Putamen (tissue), 1 donor: ENCODE results near the gene DEFB108B.
"Not testable (repeated sequence)": the region's sequence is repeated elsewhere in the genome, so short reads cannot be mapped to it uniquely, and the experiment has no call there.

Experiments
- DNase-seq: peaks from one replicate; pipeline ENCODE4 v3.0.0-alpha.2; 2016; ENCODE audit warnings: low spot score

DEFB108B gene

DNA sequence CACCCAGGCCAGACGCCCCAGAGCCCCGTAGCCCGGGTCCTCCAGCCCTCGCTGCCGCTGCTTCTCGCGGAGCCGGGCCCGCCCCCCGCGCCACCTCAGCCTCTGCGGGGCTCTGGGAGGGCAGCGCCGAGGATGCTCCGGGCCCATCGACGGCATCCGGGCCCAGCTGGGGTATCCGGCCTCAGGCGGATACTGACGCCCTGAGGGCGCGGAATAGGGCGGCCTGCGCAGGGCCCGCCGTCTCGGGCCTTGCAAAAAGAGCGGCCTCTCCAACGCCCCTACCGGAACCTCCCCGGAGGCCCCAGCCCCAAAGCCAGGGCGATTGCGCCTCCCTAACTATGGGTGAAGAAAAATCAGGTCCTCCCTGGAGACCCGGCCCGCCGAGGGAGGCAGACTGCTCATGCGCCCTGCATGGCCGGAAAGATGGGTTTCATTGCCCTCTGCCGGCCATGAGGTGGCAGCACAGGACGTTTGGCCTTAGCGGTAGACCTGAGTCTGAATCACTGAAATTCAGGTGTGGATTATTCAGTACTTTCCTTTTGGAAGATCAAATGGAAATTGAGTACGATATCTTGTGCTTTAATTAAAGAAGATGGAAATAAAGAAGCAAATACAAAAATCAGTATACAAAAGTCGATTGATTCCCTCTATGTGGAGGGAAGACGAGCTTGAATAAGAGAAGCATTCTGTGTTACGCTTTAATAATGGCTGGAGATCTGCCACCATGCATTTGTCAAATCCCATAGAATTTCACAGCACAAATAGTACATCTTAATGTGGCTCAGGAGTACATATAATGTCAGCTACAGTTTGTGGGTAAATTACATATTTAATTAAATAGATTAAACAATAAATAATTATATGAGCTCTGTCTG lies 19.3 kb upstream of the DEFB108B start:
- DNase-seq, result peak; percentile 83

DNA sequence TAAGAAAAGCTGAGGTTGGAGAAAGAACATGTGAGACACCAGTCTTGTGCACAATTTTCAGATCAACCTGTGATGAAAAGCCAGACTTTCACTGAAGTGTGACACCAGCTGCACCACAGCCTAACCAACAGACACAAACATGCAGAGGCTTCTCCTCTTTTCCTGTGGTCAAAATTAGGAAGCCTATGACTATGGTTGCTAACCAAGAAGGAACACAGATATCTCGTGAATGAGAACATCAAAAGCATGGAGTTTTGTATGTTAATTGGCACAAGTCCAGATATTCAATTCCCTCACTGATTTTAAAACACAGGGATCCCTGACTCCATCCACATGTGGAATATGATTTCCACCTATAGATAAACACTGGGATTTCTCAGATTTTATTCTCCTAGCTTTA lies 11.5 kb upstream of the DEFB108B start:
- DNase-seq, result not testable (repeated sequence)

DNA sequence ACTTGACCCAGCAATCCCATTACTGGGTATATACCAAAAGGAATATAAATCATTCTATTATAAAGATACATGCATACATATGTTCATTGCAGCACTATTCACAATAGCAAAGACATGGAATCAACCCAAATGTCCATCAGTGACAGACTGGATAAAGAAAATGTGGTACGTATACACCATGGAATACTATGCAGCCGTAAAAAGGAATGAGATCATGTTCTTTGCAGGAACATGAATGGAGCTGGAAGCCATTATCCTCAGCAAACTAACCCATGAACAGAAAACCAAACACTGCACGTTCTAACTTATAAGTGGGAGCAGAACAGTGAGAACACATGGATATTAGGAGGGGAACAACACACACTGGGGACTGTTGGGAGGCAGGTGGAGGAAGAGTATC lies 3.8 kb upstream of the DEFB108B start:
- DNase-seq, result not testable (repeated sequence)

DNA sequence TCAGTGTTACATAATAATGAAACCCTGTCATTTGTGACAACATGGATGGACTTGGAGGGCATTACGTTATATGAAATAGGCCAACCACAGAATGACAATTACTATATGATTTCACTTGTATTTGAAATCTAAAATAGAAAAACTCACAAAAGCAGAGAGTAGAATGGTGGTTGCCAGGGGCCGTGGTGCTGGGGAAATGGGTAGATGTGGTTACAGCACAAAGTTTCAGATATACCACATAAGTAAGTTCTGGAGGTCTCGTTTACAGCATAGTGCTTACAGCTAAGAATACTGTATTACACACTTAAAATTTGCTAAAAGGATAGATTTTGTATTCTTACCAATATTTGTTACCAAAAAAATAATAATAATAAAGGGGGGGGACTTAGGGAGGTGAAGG lies 3.3 kb upstream of the DEFB108B start:
- DNase-seq, result not testable (repeated sequence)

DNA sequence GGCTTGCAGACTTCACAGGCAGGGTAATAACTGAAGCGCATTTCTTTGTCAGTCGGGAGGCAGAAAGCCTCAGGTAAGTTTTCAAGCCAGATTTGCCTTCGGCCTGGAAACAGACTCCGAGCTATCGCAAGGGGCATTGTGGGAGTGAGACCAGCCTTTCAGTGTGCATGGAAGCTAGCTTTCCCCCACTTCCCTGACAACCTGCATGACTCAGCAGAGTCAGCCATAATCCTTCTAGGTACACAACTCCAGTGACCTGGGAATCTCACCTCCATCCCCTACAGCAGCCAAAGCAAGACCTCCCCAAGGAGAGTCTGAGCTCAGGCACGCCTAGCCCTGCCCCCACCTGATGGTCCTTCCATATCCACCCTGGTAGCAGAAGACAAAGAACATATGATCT lies 9.7 kb downstream of the DEFB108B start:
- not testable (repeated sequence) for DNase-seq

DNA sequence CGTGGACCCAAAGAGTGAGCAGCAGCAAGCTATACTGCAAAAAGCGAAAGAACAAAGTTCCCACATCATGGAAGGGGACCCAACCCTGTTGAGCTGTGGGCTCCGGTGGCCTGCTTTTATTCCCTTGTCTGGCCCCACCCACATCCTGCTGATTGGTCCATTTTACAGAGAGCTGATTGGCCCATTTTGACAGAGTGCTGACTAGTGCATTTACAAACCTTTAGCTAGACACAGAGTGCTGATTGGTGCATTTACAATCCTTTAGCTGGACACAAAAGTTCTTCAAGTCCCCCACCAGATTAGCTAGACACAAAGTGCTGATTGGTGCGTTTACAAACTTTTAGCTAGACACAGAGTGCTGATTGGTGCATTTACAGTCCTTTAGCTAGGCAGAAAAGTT lies 10.4 kb downstream of the DEFB108B start:
- not testable (repeated sequence) for DNase-seq

DNA sequence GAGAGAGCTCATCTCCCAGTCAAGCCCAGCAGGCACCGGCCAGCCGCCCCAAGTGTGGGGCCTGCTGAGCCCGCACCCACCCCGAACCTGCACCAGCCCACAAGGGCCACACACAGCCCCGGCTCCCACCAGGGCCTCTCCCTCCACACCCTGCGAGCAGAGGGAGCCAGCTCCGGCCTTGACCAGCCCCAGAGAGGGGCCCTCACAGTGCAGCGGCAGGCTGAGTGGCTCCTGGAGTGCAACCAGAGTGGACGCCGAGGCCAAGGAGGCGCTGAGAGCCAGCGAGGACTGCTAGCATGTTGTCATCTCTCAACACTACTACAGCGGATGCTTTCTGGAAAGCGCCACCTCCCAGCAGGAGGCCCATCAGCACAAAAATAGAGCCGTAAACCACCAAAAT lies 10.9 kb downstream of the DEFB108B start:
- DNase-seq, result no peak

DNA sequence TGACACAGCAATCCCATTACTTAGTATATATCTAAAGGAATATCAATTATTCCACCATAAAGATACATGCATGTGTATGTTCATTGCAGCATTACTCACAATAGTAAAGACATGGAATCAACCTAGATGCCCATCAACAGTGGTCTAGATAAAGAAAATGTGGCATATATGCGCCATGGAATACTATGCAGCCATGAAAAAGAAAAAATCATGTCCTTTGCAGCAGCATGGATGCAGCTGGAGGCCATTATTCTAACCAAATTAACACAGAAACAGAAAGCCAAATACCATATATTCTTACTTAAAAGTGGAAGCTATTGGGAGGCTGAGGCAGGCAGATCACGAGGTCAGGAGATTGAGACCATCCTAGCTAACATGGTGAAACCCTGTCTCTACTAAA lies 20.9 kb downstream of the DEFB108B start:
- DNase-seq, result not testable (repeated sequence)

DNA sequence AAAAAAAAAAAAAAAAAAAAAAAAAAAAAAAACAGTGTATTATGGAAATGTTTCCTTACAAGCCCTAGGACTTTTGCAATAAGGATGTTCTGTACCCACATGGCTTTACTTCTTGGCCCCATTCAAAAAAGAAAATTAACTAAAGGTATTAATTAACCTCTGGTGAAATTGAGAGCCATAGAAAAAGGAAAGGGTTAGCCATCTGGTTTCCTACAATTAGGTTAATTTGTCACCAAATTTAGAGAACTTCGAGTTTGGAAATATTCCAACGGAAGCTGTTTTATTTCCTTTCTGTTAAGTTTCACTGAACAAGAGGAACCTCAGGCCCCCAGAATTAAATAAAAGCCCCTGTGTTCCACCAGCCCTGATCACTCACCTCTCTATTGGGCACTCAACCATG lies 22.9 kb downstream of the DEFB108B start:
- DNase-seq, result not testable (repeated sequence)

DNA sequence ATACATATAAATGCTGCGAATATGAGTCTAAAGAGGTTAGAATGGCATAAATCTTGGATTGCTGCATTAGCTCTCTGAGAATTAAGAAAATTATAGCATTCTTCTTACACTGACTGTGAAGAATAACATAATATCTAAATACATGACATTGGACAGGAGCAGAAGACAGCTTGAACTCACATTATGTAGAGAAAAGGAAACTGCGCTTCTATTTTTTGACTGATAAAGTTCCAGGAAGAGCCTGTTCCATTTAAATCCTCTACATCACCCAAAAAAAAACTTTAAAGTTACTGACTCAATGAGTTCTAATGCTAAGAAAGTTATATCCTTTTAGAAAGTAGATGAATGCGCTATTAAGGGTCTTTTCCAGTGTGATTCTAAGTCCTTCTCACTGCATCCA lies 27.8 kb downstream of the DEFB108B start:
- not testable (repeated sequence) for DNase-seq

DNA sequence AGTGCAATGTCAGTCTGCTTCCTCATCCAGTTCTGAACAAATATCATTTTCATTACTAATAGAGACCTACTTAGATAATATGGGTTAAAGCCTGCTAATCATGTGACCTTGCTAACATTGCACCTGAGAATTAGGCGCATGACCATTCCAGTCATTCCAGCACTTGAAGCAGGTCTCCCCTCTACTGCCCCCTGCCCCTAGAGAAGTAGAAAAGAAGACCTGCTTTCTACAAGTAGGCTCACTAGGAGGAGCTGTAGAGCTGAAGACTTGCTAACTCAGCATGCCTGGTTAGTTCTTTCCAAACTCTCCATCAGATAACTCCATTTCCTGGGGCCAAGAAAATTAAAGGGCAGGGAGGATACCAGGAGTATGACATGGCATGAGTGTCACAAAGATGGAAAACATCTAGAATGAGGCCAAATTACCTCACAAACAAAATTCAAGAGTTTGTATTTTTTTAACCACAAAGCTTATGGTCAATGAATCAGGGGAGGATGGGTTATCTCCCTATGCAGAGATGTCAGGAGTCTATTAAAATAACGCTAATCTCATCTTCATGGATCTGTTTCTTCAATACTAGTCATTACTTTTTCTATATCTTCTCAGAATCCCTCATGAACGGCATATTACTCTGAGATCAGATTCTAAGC lies 31.1 kb downstream of the DEFB108B start:
- peak; percentile 1 for DNase-seq

DNA sequence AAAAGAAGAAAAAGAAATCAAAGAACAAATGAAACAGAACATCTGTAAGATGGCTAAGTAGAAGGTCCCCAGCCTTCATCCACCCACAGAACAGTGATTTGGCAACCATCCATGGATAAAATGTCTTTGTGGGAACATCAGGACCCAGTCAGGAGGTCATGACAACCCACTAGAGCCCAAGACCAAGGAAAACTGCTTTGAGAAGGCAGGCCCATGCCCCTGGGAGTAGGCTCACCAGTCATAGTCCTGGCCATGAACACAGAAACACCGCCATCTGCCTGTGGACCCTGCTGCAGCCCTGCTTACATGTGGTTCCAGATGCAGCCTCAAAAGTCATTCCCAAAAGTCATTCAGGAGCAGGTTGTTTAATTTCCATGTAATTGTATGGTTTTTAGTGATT lies 34.2 kb downstream of the DEFB108B start:
- not testable (repeated sequence) for DNase-seq

DNA sequence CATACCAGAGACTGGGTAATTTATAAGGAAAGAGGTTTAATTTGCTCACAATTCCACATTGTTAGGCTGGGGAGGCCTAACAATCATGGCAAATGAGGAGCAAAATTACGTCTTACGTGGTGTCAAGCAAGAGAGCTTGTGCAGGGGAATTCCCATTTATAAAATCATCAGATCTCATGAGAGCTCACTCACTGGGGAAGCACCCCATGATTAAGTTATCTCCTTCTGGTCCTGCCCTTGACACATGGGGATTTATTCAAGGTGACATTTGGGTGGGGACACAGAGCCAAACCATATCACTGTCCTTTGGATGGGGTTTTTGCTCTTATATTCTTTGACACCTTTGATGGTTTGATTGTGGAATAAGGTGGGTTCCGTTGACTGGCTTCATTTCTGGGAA lies 36.9 kb downstream of the DEFB108B start:
- not testable (repeated sequence) for DNase-seq

DNA sequence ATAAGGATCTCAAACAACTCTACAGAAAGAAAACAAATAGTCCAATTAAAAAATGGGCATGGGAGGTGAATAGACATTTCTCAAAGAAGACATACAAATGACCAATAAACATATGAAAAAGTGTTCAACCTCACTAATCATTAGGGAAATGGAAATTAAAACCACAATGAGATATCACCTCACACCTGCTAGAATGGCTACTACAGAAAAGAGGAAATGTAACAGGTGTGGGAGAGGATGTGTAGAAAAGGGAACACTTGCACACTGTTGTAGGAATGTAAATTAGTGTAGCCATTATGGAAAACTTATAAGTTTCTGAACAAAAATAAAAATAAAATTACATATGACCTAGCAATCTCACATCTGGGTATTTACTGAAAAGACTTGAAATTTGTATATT lies 37.7 kb downstream of the DEFB108B start:
- DNase-seq, result not testable (repeated sequence)

DNA sequence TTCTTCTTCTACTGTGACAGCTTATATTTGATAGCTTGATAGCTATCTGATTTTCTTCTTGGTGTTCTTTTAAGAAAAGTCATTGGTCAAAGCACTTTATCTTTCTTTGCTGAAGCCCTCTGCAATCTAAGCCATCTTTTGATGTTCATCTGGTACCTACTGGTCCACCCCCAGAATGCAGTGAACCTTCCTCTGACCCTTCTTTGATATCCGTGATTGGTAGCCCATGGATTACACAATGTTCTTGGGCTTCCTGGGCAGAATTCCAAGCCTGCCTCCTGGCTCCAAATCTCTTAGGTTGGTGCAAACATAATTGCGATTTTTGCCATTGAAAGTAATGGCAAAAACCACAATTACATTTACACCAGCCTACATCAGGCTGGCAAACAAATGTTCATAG lies 43.3 kb downstream of the DEFB108B start:
- not testable (repeated sequence) for DNase-seq

DNA sequence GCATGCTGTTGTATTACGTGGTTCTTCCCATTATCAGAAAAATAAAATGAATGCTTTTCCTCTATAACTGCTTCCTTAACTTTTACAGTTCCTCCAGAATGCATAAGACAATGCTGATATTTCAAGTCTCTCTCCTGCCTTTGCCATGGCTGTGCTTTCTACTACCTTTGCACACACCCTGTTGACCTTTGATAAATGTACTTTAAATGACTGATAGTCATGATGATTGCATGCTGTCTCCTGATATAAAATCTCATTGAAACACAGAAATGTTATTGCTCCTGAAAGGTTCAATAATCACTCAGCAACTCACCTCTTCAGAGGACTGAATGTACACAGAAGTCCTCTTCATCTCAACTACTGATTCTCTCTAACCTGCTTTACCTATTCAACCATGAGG lies 45.1 kb downstream of the DEFB108B start, which contains the start of gene DEFB131B:
DEFB131B (plus strand) TSS at position 395 of the 400 bp plus-strand sequence; CDS start at position 395, 0 bp downstream.
- DNase-seq, result not testable (repeated sequence)

DNA sequence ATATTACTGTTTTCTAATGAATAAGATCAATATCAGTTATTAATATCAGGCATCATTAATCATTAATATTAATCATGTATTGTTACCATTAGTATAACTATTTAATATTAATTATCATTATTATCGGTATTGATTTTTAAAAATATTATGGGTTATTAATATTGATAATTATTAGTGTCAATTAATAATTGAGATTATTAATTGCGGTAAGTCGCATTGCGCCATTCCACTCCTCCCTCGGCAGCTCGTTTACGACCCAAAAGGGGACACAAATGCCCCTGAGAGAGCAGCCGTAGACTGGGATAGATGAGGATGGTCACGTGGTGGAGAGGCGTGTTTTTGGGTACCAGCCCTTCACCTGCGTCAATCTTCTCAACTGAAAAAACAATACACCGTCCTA lies 52.8 kb downstream of the DEFB108B start:
- DNase-seq, result not testable (repeated sequence)
